Activated T-cell treated with anti-CD3 and anti-CD28 coated beads for 4 hours (primary cell): ENCODE measurements around the gene NELFCD.
"Not testable (repeated sequence)": the region's sequence is repeated elsewhere in the genome, so short reads cannot be mapped to it uniquely, and the experiment has no call there.

ENCODE experiments used
- DNase-seq: peaks from one replicate; pipeline ENCODE4 v3.0.0-alpha.2; 2020

The NELFCD gene

DNA sequence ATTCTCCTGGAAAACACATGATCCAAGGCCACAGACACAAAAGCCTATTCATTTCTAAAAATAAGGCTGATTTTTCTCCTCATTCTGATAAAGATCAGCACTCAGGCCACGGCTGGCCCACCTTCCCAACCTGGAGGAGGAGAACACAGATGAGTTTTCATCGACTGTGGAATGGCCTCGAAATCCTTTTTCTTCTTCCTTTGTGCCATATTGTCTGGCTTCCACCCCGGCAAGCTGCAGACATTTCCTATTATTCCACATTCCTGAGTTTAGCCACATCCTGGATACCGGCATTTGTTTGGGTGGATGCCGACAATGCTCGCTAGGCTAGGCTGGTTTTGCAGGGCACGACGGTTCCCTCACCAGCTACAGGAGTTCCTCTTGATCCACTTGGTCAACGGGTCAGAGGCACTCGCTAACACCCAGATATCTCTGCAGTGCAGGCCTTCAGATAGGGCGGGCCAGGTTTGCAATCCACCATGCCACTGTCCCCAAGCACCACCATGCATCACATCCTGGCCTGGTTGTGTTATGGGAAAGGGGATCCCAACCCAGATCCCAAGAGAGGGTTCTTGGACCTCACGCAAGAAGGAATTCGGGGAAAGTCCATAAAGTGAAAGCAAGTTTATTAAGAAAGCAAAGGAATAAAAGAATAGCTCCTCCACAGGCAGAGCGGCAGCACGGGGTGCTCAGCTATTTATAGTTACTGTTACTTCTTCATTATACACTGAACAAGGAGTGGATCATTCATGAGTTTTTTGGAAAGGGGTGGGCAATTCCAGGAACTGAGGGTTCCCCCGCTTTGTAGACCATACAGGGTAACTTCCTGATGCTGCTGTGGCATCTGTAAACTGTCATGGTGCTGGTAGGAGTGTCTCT lies 30.2 kb downstream of the NELFCD start:
- DNase-seq = no peak

DNA sequence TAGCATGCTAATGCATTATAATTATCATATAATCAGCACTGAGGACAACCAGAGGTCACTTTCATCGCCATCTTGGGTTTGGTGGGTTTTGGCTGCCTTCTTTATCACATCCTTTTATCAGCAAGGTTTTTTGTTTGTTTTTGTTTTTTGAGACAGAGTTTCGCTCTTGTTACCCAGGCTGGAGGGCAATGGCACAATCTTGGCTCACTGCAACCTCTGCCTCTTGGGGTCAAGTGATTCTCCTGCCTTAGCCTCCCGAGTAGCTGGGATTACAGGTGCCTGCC lies 30.8 kb downstream of the NELFCD start:
- DNase-seq = not testable (repeated sequence)

DNA sequence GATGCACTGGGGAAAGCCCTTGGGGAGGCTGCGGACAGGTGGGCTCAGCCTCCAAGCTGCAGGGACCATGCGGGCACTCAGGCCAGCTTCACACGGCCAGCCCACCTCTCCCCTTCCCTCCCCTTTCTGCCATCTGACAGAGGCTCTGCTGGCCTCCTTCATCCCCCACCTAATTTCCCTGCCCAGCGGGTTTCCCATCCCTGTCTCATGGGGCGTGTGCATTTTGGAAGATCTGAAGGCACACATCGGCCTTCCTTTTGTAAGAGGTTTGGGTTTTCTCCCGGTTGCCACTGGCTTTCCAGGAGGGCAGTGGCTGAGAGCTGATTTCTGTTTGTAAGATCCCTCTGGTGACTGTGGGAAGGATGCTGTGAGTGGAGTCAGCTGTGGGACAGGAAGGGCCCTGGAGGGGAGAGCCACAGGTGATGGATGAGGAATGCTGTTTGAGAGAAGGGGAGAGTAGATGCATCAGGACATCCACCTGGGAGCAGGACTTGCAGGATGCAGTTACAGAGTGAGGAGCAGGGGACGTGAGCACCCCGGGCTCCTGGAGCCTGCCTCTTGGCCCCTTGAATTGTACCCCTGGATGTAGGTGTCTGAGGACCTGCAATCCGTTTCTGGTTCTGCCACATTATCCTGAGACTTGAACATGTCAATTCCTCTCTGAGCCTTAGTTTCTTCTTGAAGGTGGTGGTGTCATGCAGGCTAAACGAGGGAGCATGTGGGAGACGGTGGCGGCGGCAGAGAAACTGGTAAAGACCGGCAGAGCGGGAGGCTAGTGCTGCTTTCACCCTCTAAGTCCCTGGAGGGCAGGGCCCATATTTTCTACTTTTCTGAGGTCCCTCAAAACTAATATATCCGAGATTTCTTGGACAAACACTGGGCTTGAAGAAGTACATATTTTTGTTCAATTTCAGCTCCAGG lies 32.2 kb downstream of the NELFCD start:
- DNase-seq = no peak

DNA sequence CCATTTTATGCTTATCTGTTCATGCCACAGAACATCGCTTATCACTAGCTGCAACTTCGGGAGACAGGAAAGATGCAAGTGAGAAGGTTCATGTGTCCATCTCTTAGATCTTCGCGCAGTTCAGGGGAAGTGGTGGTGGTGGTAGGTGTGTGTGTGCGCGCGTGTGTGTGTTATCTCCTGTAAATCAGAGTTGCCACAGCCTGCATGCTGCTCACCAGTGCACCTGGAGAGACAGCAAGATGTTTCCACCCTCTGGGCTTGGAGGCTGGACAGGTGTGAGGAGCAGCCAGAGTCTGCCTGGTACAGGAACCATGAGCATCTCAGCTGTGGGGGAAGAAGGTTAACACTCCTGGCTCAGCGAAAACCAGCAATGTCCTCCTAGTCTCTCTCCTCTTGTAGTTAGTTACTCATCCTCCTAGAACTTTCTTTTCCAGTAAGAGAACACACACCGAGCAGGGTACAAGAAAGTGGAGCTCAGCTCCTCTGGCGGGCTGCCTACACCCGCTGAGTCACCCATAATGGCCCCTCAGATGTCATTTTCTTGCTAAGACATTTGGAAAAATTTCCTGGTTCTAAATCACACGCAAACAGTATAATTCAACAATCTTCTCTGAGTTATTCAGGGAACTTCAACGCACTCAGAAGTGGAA lies 33.0 kb downstream of the NELFCD start:
- no peak for DNase-seq

DNA sequence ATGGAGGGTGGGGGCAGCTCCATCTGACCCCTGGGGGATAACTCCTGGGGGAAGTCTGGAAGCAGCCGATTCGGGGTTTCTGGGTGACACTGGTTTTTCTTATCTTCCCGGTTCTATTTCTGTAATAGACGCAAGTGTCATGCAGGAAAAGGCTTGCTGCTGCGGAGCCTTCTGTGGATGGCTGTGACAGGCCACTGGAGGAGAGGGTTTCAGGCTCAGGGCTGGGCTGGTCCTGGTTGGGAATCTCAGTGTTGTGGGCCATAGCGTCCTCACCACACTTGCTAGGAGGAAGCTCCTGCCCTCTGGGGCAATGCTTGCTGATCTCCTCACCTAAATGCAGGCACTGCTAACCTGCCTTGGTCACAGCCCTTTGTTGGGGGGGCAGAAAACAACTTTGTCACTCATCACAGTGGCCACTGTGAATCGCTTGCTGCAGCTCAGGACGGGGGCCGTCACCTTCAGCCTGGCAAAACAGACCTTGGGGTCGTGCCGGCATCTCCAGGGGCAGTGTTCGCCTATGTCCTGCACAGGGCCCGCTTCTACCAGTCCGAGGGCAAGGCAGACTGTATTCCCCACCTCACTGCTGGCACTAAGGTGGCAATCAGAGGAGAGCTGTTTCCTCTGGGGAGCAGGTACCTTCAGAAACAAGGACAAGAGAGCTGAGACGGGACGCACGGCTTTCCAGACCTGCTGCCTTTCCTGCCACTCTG lies 33.8 kb downstream of the NELFCD start:
- DNase-seq = no peak

DNA sequence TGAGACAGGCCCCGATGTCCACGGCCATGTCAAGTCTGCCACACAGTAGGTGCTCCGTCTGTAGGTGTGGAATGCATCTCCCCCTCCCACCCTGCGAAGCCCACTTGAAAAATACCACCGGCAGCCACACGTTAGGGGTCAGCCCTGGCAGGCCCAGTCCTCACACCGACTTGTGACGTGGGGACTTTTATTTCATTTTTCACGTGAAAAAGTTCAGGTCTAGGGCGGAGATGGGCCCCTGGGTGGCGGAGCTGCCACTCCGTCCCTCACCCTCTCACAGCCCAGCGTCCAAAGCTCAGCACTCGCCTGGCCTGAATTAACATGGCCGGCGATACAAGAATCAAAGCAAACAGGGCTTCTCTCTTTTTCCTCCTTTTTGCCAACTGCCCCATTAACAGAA lies 34.4 kb downstream of the NELFCD start:
- no peak for DNase-seq

DNA sequence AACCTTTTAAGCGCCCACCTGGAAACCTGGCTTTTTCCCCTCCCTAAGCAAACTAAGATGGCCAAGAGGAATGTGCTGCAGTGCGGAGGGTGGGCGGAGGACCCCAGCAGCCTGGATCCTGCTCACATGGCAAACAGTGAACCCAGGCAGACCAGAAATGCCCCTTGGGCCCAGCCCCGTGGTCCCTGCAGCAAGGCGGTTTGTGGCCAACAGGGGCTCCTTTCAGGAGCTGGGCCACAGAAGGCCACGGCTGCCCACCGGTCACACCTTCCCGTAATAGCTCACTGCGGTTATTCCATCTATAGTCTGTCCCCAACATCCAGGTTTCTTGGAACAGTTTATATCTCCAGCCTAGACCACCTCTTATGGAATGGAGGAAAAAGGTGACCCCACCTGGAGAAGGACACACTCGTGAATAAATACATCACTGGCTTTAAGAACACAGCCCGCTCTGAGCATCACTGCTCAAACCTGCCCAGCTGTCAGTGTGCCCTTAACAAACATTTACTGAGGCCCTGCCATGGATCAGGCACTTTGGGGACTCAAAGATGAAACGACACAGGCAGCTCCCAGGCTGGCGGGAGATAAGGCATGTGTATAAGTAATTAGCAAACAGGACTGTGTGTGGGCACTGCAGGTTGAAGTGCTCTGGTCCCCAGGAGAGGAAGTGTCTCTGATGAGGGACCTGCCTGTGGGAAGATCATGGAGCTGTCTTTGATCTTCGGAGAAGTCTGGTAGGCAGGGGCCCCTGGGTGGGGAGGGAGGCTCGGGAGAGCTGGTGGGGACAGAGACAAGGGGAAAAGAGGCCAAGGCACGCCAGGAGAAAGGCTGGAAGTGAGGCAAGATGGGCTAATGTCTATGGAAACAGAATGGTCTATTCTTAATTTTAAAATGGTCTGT lies 35.0 kb downstream of the NELFCD start:
- no peak for DNase-seq

DNA sequence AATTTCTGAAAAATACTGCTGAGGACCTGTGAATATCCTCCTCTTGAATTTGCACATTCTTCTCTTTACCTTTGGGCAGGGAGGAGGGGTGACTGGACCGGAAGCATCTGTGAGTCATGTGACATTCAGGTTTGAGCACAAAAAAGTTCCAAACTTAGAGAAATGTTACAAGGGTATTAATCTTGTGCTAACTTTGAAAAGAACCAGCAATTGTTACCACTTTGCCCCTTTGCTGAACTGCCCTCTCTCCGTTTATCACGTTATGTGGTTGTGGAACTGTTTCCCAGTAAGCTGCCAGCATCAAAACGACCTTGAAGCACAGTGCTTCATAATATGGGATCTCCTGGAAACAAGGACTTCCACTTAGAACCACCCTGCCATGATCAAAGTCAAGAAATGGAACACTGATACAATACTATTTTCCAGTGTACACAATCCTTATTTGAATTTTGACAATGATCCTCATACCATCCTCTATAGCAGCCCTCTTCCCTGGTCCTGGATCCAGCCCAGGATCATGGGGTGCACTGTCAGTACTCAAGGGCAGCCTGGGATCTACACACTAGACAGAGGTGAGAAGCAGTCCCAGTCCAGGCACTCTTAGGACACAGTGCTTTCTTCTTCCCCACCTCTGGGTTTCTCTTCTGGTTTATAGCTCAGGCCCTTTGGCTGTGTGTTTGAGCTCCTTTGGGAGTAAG lies 35.9 kb downstream of the NELFCD start:
- DNase-seq = peak; percentile 21

DNA sequence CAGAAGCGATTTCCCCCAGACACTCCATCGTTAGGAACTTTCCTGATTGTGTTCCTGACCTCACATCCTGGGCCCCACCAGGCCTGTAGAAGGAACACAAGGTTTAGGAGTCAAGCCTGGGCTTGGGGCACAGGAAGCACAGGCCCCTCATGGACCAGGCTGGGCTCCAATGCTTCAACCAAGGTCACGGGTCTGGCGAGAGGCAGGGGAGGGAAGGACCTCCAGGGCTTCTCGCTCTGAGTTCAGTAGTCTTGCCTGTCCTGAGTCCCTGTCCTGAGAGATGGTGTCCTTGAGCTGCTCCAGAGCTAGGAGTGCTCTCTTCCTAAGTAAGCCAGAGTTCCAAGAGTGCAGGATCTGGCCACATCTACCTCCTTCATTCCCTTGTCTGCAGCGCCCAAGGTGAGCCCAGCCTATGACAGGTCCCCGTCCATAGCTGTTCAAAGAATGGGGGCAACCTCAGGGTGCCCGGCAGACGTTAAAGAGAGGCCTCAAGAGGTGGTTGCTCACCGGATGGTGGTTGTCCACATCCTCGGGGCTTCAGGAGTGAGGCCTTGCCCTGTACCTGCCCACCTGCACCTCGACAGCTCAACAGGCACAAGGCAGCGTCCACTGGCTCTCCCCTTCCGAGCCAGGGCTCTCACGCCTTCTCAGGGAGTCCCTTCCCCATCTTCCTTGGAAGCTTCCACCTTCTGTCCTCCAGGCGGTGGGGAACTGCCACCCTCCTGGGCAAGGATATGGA lies 36.6 kb downstream of the NELFCD start:
- DNase-seq = no peak

DNA sequence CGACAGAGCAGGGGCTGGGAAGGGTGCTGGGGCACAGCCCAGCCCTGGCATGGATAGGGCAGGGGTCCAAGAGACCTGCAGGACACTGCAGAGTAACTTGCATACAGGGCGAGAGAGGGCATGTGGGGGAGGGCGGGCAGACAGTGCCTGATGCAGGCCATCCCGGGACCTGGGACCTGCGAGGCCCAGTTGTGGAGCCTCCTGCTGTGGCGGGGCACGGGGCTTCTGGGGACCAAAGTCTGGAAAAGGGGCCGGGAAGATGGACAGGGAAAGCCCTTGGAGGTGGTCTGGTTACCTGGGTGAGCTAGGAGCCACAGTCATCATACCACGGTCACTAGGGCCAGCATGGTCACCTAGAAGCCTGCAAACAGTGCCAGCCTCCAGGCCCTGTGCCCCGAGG lies 37.8 kb downstream of the NELFCD start:
- no peak for DNase-seq

DNA sequence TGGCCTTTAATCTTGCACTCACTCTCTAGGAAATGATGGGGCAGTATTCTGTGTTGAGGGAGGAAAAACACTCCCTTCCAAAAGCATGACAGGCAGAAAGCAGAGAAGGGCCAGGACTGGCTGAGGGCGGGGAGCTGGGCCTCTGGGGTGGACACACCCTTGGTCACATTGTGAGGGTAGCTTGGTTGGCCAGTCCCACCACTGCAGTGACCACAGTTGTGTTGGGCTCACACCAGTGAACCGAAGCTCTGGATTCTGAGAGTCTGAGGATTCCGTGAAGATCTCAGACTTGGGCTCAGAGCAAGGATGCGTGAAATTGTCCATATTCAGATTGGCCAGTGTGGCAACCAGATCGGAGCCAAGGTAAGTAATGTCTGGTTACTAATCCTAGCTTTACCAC lies 38.2 kb downstream of the NELFCD start, which contains the start of gene TUBB1:
Gene TUBB1 (plus strand): TSS at position 213 of the 400 bp plus-strand sequence. CDS start 94 bp downstream, at position 307.
- DNase-seq = no peak

DNA sequence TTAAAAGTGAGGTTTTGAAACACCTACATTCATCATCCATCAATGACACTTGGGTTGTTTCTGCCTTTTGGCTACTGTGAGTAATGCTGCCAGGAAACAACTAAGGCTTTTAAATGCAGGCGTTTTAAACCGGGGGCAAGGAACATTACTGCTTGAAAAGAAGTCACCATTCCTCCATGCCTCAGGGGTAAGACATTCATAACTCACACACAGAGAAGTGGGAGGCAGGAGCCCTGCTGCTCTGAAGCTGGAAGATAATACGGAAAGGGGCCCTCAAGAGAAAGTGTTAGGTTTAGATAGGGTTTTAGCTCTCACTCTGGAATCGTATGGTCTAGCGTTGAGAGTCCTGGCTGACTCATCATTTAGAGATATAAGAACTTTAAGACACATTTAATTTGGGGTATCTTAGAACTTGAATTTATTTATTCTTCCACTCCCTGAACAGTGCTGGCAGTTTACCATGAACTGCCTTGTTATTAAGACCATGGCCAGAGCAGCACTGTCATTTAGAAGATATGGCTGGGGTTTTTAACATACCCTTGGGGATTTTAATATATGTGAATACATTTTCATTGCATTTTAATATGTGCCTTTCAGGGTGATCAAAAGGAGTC lies 40.0 kb downstream of the NELFCD start:
- DNase-seq = no peak

DNA sequence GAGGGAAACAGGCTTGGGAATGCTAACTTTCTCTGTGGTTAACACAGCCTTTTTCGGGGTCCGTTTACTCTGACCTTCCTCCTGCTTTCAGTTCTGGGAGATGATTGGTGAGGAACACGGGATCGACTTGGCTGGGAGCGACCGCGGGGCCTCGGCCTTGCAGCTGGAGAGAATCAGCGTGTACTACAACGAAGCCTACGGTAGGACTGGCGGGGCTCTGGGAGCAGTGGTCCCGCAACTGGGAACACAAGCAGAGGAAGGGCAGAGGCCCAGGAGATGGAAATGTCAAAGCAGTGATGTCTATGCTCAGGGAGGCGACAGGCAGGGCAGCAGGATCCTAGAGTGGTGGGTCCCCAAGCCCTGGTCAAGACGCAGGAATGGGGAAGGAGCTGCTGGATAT lies 41.7 kb downstream of the NELFCD start:
- DNase-seq = no peak

DNA sequence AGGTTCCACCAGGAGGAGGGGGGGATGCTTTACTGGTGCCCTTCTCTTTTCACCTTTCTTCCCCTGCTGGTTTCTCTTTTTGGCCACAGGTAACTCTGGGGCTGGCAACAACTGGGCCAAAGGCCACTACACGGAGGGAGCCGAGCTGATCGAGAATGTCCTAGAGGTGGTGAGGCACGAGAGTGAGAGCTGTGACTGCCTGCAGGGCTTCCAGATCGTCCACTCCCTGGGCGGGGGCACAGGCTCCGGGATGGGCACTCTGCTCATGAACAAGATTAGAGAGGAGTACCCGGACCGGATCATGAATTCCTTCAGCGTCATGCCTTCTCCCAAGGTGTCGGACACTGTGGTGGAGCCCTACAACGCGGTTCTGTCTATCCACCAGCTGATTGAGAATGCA lies 42.6 kb downstream of the NELFCD start:
- DNase-seq = no peak

DNA sequence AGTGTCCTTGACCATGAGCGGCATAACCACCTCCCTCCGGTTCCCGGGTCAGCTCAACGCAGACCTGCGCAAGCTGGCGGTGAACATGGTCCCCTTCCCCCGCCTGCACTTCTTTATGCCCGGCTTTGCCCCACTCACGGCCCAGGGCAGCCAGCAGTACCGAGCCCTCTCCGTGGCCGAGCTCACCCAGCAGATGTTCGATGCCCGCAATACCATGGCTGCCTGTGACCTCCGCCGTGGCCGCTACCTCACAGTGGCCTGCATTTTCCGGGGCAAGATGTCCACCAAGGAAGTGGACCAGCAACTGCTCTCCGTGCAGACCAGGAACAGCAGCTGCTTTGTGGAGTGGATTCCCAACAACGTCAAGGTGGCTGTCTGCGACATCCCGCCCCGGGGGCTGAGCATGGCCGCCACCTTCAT lies 43.1 kb downstream of the NELFCD start:
- DNase-seq = no peak

DNA sequence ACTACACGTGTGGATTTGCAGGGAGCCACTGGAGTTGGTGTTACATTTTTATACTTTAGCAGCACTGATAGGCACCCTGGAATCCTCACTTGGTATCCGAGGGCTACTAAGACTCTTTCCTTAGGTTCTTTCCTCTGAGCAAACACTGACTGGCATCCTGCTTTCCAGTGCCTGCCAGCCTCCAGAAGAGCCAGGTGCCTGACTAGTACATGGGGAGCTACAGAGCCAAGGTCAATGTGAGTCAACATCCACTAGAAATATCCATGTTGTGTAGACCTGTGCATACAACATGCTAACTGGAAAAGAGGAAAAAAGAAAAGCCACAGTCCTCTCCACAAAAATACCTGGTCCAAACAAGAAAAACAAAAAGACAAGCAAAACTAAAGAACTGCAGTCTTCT lies 44.0 kb downstream of the NELFCD start:
- DNase-seq = no peak

DNA sequence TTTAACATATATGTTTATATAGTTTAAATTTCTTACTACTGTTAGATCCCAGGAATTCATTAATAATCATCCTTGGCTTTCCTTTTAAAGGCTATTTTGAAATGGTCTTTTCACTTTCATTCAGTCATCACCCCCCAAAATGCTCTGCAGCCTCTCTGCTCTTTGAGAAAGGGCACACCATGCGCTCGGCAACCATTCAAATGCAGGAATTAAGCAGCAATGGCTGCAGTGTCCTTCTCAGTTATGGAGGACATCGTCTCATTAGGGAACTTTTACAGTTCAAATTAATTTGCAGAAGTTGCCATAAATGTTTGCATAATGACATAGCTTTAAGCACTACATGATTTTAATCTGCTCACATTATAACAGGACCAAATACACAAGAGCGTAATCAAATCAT lies 44.5 kb downstream of the NELFCD start:
- DNase-seq = no peak

DNA sequence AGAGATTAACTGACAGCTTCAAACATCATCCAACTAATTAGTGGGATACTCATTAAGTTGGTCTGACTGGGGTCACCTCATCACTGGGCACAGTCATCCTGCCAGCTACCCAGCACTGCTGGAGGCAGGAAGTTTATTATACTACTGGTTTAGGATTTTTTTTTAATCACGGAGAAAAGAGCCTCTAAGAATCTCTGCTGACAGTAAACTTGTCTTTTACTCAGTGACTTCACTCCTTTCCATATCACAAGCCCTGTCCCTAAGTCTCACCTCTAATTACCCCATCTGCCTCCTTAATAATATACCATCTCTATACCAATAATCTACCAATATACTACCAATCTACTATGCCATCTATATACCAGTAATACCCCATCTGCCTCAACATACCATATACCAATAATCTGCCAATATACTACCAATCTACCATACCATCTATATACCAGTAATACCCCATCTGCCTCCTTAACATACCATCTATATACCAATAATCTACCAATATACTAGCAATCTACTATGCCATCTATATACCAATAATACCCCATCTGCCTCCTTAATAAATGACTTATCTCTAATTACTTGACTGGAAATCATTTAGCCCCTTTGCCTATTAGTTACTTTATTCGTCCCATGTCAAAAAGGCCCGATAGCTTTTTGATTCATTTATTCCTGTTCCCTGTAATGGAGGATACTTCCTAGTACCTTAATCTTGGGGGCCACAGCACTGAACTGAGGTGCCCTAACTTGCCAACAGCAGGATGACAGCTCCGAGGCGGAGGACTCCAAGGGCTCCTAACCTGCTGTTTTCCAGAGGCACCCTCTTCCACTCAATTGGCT lies 46.1 kb downstream of the NELFCD start:
- DNase-seq = no peak

DNA sequence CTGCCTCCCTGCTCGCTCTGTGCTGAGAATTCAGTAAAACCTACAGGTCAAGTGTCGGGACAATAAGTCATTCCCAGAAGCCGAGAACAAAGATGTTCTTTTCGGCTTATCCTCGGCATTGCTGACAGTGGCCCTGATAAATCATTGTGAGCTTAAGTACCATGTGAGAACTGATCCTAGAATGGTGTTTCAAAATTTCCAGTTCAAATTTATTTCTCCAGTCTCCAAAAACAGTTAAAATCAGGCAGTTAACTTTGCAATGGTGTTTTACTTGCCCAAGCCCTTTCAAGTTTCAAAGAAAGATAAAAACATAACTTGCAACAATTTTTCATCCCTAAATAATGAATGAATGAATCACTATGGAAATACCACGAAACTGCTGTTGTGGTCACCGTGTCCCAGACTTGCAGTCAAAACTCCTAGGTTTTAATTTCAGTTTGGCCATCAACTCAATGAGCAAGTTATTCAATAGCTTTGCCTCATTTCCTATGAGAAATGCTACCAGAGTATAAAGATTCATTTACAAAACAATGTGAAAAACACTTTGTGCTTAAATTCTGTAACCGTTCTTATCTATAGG lies 46.8 kb downstream of the NELFCD start:
- DNase-seq = no peak
